ENCODE results near the gene CTBS. TPM values are rescaled to one million over a fixed set of nuclear protein-coding genes. Genes with fewer than 3 reads are reported as not detected.

Gene CTBS
- total RNA-seq, 4 donors from 2014 or later = 12.2 to 23.5 (median 16.4) TPM

GRCh38 chr1:84571150-84571535 lies 3.1 kb downstream of the CTBS start:
- TF ChIP-seq CTCF (IDR thresholded peaks at IDR 0.05) = no peak
- no peak for DNase-seq (ENCODE audit: low spot score)
- no peak for ATAC-seq (ENCODE audit: low FRiP score)

- ATAC-seq (ENCODE audit: low FRiP score) = no peak
- TF ChIP-seq CTCF (IDR thresholded peaks at IDR 0.05) = no peak
Observed at GRCh38 chr1:84570436-84571149, 3.6 kb downstream of the CTBS start.

GRCh38 chr1:84569216-84569615 lies 5.0 kb downstream of the CTBS start:
- DNase-seq (ENCODE audit: low spot score) (no peak), ATAC-seq (ENCODE audit: low FRiP score) (no peak)
- no peak for TF ChIP-seq CTCF (IDR thresholded peaks at IDR 0.05)

More at GRCh38 chr1:84570436-84571149, 3.6 kb downstream of the CTBS start:
- DNase-seq (ENCODE audit: low spot score) = no peak

GRCh38 chr1:84550826-84551225 lies 23.4 kb downstream of the CTBS start:
- ATAC-seq (ENCODE audit: low FRiP score) (no peak), DNase-seq (ENCODE audit: low spot score) (no peak)
- TF ChIP-seq CTCF (IDR thresholded peaks at IDR 0.05) = no peak

GRCh38 chr1:84541679-84542078 lies 32.6 kb downstream of the CTBS start:
- ATAC-seq (ENCODE audit: low FRiP score) (no peak), DNase-seq (ENCODE audit: low spot score) (no peak)
- TF ChIP-seq CTCF (IDR thresholded peaks at IDR 0.05) = no peak

- no peak for TF ChIP-seq CTCF (IDR thresholded peaks at IDR 0.05)
- ATAC-seq (ENCODE audit: low FRiP score) (no peak), DNase-seq (ENCODE audit: low spot score) (no peak)
Observed at GRCh38 chr1:84540759-84541158, 33.5 kb downstream of the CTBS start.

GRCh38 chr1:84539972-84540371 lies 34.3 kb downstream of the CTBS start:
- no peak for DNase-seq (ENCODE audit: low spot score)
- ATAC-seq (ENCODE audit: low FRiP score) = no peak
- TF ChIP-seq CTCF (IDR thresholded peaks at IDR 0.05) = no peak
